Body of pancreas (tissue), 4 donors: ENCODE data around the gene STX8. TPM values are rescaled to one million over a fixed set of nuclear protein-coding genes. Genes with fewer than 3 reads are reported as not detected.

Experiments used
- ATAC-seq: fragments of 150-250 bp; one replicate; pipeline ENCODE4 v1.9.1; 2016
- DNase-seq, 4 donors: peaks; one replicate each; pipeline ENCODE4 v3.0.0-alpha.2; 2019
- H3K27ac ChIP-seq, 4 donors: fragments of 200-600 bp; sonication (generic); 1 replicate in 3 of 4; 2 replicates in 1 of 4; pipeline versions ENCODE4 v1.5.1 to v1.6.1; 2016 to 2019; ENCODE audit warnings: mild to moderate bottlenecking in 1 of 4, mixed read lengths in 1 of 4, moderate library complexity in 1 of 4
- H3K27me3 ChIP-seq, 2 donors: fragments of 200-600 bp; sonication (generic); one replicate each; pipeline ENCODE4 v1.6.0; 2016; ENCODE audit warnings: mild to moderate bottlenecking in 1 of 2
- H3K36me3 ChIP-seq, 2 donors: fragments of 200-600 bp; sonication (generic); replicated peaks in 1 of 2; 2 replicates each; pipeline ENCODE4 v1.5.1; 2016; ENCODE audit warnings: low read depth in 2 of 2; ENCODE audit not compliant: insufficient read depth in 1 of 2
- H3K4me1 ChIP-seq: fragments of 200-600 bp; sonication (generic); one replicate; pipeline ENCODE4 v1.6.0; 2016
- H3K4me3 ChIP-seq, 2 donors: fragments of 200-600 bp; sonication (generic); 1 replicate in 1 of 2; 2 replicates in 1 of 2; pipeline ENCODE4 v1.5.1; 2016 to 2019
- H3K9me3 ChIP-seq, 3 donors: fragments of 200-600 bp; sonication (generic); 1 replicate in 2 of 3; 2 replicates in 1 of 3; pipeline ENCODE4 v1.5.1; 2016
- POLR2A ChIP-seq, 3 donors: fragments of 450-650 bp; IDR thresholded peaks; one replicate each; pipeline ENCODE4 v1.6.1; 2016; ENCODE audit warnings: antibody characterized with exemption in 3 of 3, mild to moderate bottlenecking in 2 of 3
- WGBS, 2 donors: methylation state at CpG; one replicate each; pipeline ENCODE4 v1.1.5; 2017; 5-methylcytosine and 5-hydroxymethylcytosine counted together
- intact Hi-C: fragments of 100-400 bp; cut with DNase I; formaldehyde crosslinking; loops from one replicate; pipeline ENCODE4 v1.15.1; 2023
- total RNA-seq, 2 donors: library from RNA; depleted of rRNA; stranded (reverse); fragments of >200 nt; gene quantifications; one replicate each; pipeline ENCODE4 v1.1.0, GENCODE V29; 2016
- TF ChIP-seq, protein P1 (sequence below), 7 experiments: fragments of 450-650 bp in 4 of 7; fragments of 200-600 bp in 3 of 7; sonication (generic) in 3 of 7; IDR thresholded peaks; one replicate each; pipeline ENCODE4 v1.5.1; 2016 to 2019; ENCODE audit warnings: antibody characterized with exemption in 7 of 7

STX8 gene
- total RNA-seq, 2 donors from 2014 or later = 32.2 to 37.6 TPM

DNA sequence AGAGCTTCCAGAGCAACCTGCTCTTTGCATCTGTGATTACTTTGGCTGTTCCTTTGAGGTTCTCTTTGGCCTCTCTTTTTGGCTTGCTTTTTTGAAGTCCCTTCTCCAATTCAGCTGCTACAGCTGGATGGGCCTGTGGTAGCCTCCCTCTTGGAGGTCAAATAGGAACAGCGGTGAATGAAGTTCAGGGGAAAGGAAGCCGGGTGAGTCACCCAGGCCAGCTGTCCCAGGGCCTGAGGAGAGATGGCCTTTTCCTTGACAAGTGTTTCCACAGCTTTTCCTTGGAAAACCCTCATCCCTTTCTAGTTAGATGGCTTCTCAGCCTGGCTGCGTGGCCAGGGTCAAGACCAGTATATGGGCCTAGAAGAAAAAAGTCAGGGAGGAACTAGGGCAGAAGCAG lies 103.1 kb downstream of the STX8 start:
- WGBS, 2 donors = 80 to 97% methylated on average over 3 of the region's 3 CpGs
- TF ChIP-seq POLR2A (IDR thresholded peaks at IDR 0.05) = no peak
- TF ChIP-seq, protein P1, sequence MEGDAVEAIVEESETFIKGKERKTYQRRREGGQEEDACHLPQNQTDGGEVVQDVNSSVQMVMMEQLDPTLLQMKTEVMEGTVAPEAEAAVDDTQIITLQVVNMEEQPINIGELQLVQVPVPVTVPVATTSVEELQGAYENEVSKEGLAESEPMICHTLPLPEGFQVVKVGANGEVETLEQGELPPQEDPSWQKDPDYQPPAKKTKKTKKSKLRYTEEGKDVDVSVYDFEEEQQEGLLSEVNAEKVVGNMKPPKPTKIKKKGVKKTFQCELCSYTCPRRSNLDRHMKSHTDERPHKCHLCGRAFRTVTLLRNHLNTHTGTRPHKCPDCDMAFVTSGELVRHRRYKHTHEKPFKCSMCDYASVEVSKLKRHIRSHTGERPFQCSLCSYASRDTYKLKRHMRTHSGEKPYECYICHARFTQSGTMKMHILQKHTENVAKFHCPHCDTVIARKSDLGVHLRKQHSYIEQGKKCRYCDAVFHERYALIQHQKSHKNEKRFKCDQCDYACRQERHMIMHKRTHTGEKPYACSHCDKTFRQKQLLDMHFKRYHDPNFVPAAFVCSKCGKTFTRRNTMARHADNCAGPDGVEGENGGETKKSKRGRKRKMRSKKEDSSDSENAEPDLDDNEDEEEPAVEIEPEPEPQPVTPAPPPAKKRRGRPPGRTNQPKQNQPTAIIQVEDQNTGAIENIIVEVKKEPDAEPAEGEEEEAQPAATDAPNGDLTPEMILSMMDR (IDR thresholded peaks at IDR 0.05) = no peak
- H3K9me3 ChIP-seq = no peaks in the 10 kb centered on the region
- H3K27me3 ChIP-seq = no peaks in the 10 kb centered on the region
- DNase-seq (no peak), ATAC-seq (no peak)
- H3K36me3 ChIP-seq = no peaks in the 10 kb centered on the region
- no peak overlapping the region for H3K4me3 ChIP-seq
- H3K4me1 ChIP-seq = peaks cover 18% of the 10 kb centered on the region
- H3K27ac ChIP-seq = no peak overlapping the region
- intact Hi-C loops = no loop called here

DNA sequence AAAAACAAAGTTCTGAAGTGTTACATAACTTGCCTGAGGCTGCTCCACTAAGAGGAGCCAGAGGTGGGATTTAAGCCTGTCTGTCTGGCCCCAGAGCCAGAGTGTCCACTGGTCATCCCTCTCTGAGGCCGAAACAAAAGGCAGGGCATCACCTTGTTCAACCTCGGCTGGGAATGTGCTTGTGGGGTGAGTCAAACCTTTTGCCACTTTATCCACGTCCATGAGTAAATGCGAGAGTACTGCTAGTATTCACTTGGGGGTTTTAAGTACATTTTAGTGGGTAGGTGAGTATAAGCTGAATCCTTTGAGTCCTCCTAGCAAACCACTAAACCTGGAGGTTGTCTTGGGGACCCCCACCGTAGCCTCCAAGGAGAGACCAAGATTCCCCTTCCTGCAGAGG lies 103.5 kb downstream of the STX8 start:
- TF ChIP-seq, protein P1 (IDR thresholded peaks at IDR 0.05) = no peak
- TF ChIP-seq POLR2A (IDR thresholded peaks at IDR 0.05) = no peak
- H3K9me3 ChIP-seq = no peaks in the 10 kb centered on the region
- intact Hi-C loops = no loop called here
- peaks cover 18% of the 10 kb centered on the region for H3K4me1 ChIP-seq
- no peaks in the 10 kb centered on the region for H3K27me3 ChIP-seq
- 92 to 93% methylated on average over 5 of the region's 5 CpGs for WGBS, 2 donors
- DNase-seq (no peak), ATAC-seq (no peak)
- no peak overlapping the region for H3K4me3 ChIP-seq
- no peak overlapping the region for H3K27ac ChIP-seq
- no peaks in the 10 kb centered on the region for H3K36me3 ChIP-seq

DNA sequence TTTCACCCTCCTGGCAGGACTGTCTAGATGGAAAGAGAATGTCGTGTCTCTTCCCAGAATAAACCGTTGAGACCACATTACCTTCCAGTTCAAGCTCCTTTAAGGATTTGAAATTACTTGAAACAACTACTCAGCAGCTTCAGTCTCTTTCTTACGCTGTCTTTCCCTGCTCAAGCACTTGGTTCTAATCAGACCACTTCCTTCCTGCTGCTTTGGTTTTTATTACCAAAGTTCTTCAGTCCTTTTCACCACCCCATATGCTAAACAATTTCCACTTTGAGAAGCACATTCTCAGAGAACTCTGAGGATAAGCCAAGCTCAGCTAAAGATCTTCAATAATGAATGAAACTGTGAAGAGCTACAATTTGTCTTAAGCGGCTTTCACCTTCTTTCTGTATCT lies 105.4 kb downstream of the STX8 start:
- H3K27me3 ChIP-seq = no peaks in the 10 kb centered on the region
- H3K4me1 ChIP-seq = peaks cover 15% of the 10 kb centered on the region
- H3K4me3 ChIP-seq = no peak overlapping the region
- H3K9me3 ChIP-seq = no peaks in the 10 kb centered on the region
- no peak overlapping the region for H3K27ac ChIP-seq
- intact Hi-C loops = no loop called here
- 75 to 83% methylated on average over 4 of the region's 4 CpGs for WGBS, 2 donors
- ATAC-seq = no peak
- no peak for DNase-seq
- no peaks in the 10 kb centered on the region for H3K36me3 ChIP-seq
- TF ChIP-seq, protein P1 (IDR thresholded peaks at IDR 0.05) = no peak
- no peak for TF ChIP-seq POLR2A (IDR thresholded peaks at IDR 0.05)

DNA sequence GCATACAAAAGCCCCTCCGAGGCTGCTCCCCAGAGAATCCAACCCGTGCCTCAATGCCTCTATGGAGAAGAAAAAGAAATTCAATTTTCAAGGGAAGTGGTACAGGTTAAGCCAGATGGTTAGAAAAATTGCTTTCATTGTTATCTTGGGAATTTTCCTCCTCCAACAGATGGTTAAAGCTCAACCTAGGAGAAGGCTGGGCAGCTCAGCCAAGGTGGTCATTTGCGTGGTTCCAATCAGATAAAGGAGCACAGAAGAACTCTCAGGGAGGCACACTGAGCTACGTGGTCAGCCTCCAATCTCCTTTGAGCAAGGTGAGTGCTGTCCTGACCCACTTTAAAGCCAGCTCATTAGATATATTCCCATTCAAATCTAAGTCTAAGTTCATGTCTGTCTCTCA lies 106.7 kb downstream of the STX8 start:
- H3K27ac ChIP-seq = no peak overlapping the region
- WGBS, 2 donors = 35 to 40% methylated on average over 4 of the region's 4 CpGs
- peak in 1 of 4 donors; percentile 19 for DNase-seq

DNA sequence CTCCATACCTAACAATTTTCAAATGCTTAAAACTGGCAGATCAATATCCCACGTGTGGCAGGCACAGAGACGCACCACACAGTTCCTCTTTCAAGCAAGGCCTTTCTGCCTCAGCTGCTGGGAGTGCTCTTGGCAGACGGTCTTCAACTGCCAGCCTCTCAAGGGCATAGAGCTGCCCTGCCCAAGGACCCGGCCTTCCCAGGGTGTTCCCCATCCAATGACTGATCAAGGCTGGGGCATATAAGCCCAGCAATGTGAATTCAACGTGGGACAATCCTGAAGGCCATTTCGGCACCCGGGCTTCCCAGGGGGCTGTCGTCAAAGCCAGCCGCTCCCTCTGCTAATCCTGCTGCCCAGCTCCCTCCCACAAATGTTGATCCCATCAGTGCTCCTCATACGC lies 107.1 kb downstream of the STX8 start:
- Histone ChIP-seq H3K4me1 (peaks cover 15% of the 10 kb centered on the region), H3K4me3 (no peak overlapping the region), H3K36me3 (no peaks in the 10 kb centered on the region), H3K27ac (no peak overlapping the region), H3K27me3 (no peaks in the 10 kb centered on the region), H3K9me3 (no peaks in the 10 kb centered on the region)
- ATAC-seq (peak; percentile 27), DNase-seq (peak; percentile 24 to 51 (median 42))
- 40 to 50% methylated on average over 8 to 10 of the region's 10 CpGs for WGBS, 2 donors
- TF ChIP-seq, protein P1 (IDR thresholded peaks at IDR 0.05) = no peak
- no peak for TF ChIP-seq POLR2A (IDR thresholded peaks at IDR 0.05)
- intact Hi-C loops = no loop called here

More for the DNA sequence above, 106.7 kb downstream of the STX8 start:
- intact Hi-C loops = no loop called here
- Histone ChIP-seq H3K36me3 (no peaks in the 10 kb centered on the region), H3K4me3 (no peak overlapping the region), H3K9me3 (no peaks in the 10 kb centered on the region), H3K27me3 (no peaks in the 10 kb centered on the region), H3K4me1 (peaks cover 15% of the 10 kb centered on the region)
- no peak for ATAC-seq
- TF ChIP-seq, protein P1 (IDR thresholded peaks at IDR 0.05) = no peak
- TF ChIP-seq POLR2A (IDR thresholded peaks at IDR 0.05) = no peak
